ENCODE data around the gene DCAF7. TPM values are rescaled to one million over a fixed set of nuclear protein-coding genes. Genes with fewer than 3 reads are reported as not detected.

DCAF7 gene
- total and polyA plus RNA-seq, 3 experiments from 2014 or later = 82.5 to 102 (median 99.1) TPM

GRCh38 chr17:63571632-63572310 lies 21.5 kb downstream of the DCAF7 start:
- Histone ChIP-seq H3K27ac (ENCODE audit: low read depth, low read length) (no peak overlapping the region), H3K9me3 (ENCODE audit: low read length) (no peaks in the 10 kb centered on the region), H3K27me3 (ENCODE audit: insufficient read depth, low read length, poor library complexity, severe bottlenecking) (no peaks in the 10 kb centered on the region), H3K4me1 (ENCODE audit: insufficient read depth, low read length) (no peaks in the 10 kb centered on the region), H3K4me3 (ENCODE audit: low read length) (no peak overlapping the region), H3K36me3 (ENCODE audit: insufficient read depth, low read length) (no peaks in the 10 kb centered on the region)
- no peaks in the 10 kb centered on the region for H3K9me3 Mint-ChIP-seq
- H3K4me3 Mint-ChIP-seq = no peak overlapping the region
- no peaks in the 10 kb centered on the region for H3K27me3 Mint-ChIP-seq
- DNase-seq = no peak
- CTCF ChIA-PET = no interaction called here
- POLR2A ChIA-PET = no interaction called here
- H3K27ac Mint-ChIP-seq = peak overlapping the region in 6 of 8 donors; percentile 10 to 83 (median 41)
- H3K4me1 Mint-ChIP-seq = peaks cover 44 to 74% (median 64%) of the 10 kb centered on the region in 3 donors
- peaks cover 0 to 35% (median 4%) of the 10 kb centered on the region in 3 donors for H3K36me3 Mint-ChIP-seq

GRCh38 chr17:63573634-63574033 lies 23.4 kb downstream of the DCAF7 start:
- Mint-ChIP-seq H3K4me1 (peaks cover 39 to 69% (median 61%) of the 10 kb centered on the region in 3 donors), H3K27me3 (no peaks in the 10 kb centered on the region), H3K27ac (peak overlapping the region in 3 of 8 donors; percentile 9 to 40 (median 21)), H3K36me3 (peaks cover 0 to 45% (median 2%) of the 10 kb centered on the region in 3 donors), H3K4me3 (no peak overlapping the region), H3K9me3 (no peaks in the 10 kb centered on the region)
- Histone ChIP-seq H3K36me3 (ENCODE audit: insufficient read depth, low read length) (peaks cover 3% of the 10 kb centered on the region), H3K27ac (ENCODE audit: low read depth, low read length) (no peak overlapping the region), H3K9me3 (ENCODE audit: low read length) (no peaks in the 10 kb centered on the region), H3K4me1 (ENCODE audit: insufficient read depth, low read length) (no peaks in the 10 kb centered on the region), H3K4me3 (ENCODE audit: low read length) (no peak overlapping the region), H3K27me3 (ENCODE audit: insufficient read depth, low read length, poor library complexity, severe bottlenecking) (no peaks in the 10 kb centered on the region)
- ChIA-PET CTCF (interaction anchor here (1.2 to 1.5 kb wide), 2 partner anchors 39 to 148 kb away, joined by 3 to 5 read pairs; no protein-coding TSS in a partner anchor), POLR2A (no interaction called here)
- no peak for DNase-seq

GRCh38 chr17:63578027-63578768 lies 27.9 kb downstream of the DCAF7 start:
- peaks cover 23 to 39% (median 29%) of the 10 kb centered on the region in 3 donors for H3K4me1 Mint-ChIP-seq
- H3K4me3 Mint-ChIP-seq = no peak overlapping the region
- no peaks in the 10 kb centered on the region for H3K9me3 Mint-ChIP-seq
- no peaks in the 10 kb centered on the region for H3K27me3 ChIP-seq (ENCODE audit: insufficient read depth, low read length, poor library complexity, severe bottlenecking)
- H3K4me1 ChIP-seq (ENCODE audit: insufficient read depth, low read length) = no peaks in the 10 kb centered on the region
- no peak overlapping the region for H3K27ac ChIP-seq (ENCODE audit: low read depth, low read length)
- H3K36me3 Mint-ChIP-seq = peaks cover 10 to 70% (median 19%) of the 10 kb centered on the region in 3 donors
- no peaks in the 10 kb centered on the region for H3K27me3 Mint-ChIP-seq
- POLR2A ChIA-PET = no interaction called here
- no peaks in the 10 kb centered on the region for H3K9me3 ChIP-seq (ENCODE audit: low read length)
- no peak overlapping the region for H3K4me3 ChIP-seq (ENCODE audit: low read length)
- CTCF ChIA-PET = no interaction called here
- peak overlapping the region in 6 of 8 donors; percentile 1 to 59 (median 45) for H3K27ac Mint-ChIP-seq
- H3K36me3 ChIP-seq (ENCODE audit: insufficient read depth, low read length) = peaks cover 28% of the 10 kb centered on the region
- no peak for DNase-seq

- no peak for DNase-seq
- Histone ChIP-seq H3K27me3 (ENCODE audit: insufficient read depth, low read length, poor library complexity, severe bottlenecking) (no peaks in the 10 kb centered on the region), H3K27ac (ENCODE audit: low read depth, low read length) (no peak overlapping the region), H3K9me3 (ENCODE audit: low read length) (no peaks in the 10 kb centered on the region), H3K4me3 (ENCODE audit: low read length) (no peak overlapping the region), H3K4me1 (ENCODE audit: insufficient read depth, low read length) (no peaks in the 10 kb centered on the region), H3K36me3 (ENCODE audit: insufficient read depth, low read length) (peaks cover 34% of the 10 kb centered on the region)
- Mint-ChIP-seq H3K4me3 (no peak overlapping the region), H3K9me3 (no peaks in the 10 kb centered on the region), H3K27ac (peak overlapping the region in 2 of 8 donors; percentile 17 to 81), H3K27me3 (no peaks in the 10 kb centered on the region), H3K4me1 (peaks cover 24 to 39% (median 28%) of the 10 kb centered on the region in 3 donors), H3K36me3 (peaks cover 12 to 74% (median 19%) of the 10 kb centered on the region in 3 donors)
- ChIA-PET CTCF (no interaction called here), POLR2A (no interaction called here)
Observed at GRCh38 chr17:63578769-63579111, 28.5 kb downstream of the DCAF7 start.

GRCh38 chr17:63579633-63580032 lies 29.4 kb downstream of the DCAF7 start:
- Mint-ChIP-seq H3K27ac (peak overlapping the region in 2 of 8 donors; percentile 53 to 80), H3K9me3 (no peaks in the 10 kb centered on the region), H3K4me3 (no peak overlapping the region), H3K36me3 (peaks cover 12 to 76% (median 19%) of the 10 kb centered on the region in 3 donors), H3K27me3 (no peaks in the 10 kb centered on the region), H3K4me1 (peaks cover 20 to 38% (median 28%) of the 10 kb centered on the region in 3 donors)
- Histone ChIP-seq H3K4me3 (ENCODE audit: low read length) (no peak overlapping the region), H3K4me1 (ENCODE audit: insufficient read depth, low read length) (no peaks in the 10 kb centered on the region), H3K27ac (ENCODE audit: low read depth, low read length) (no peak overlapping the region), H3K9me3 (ENCODE audit: low read length) (no peaks in the 10 kb centered on the region), H3K27me3 (ENCODE audit: insufficient read depth, low read length, poor library complexity, severe bottlenecking) (no peaks in the 10 kb centered on the region), H3K36me3 (ENCODE audit: insufficient read depth, low read length) (peaks cover 38% of the 10 kb centered on the region)
- POLR2A ChIA-PET = no interaction called here
- CTCF ChIA-PET = no interaction called here
- no peak for DNase-seq

GRCh38 chr17:63587770-63588169 lies 37.5 kb downstream of the DCAF7 start:
- H3K27ac Mint-ChIP-seq = no peak overlapping the region
- DNase-seq = no peak
- H3K4me3 ChIP-seq (ENCODE audit: low read length) = no peak overlapping the region
- H3K36me3 Mint-ChIP-seq = peaks cover 14 to 82% (median 28%) of the 10 kb centered on the region in 3 donors
- peaks cover 55% of the 10 kb centered on the region for H3K36me3 ChIP-seq (ENCODE audit: insufficient read depth, low read length)
- peaks cover 12% of the 10 kb centered on the region for H3K4me1 ChIP-seq (ENCODE audit: insufficient read depth, low read length)
- no peaks in the 10 kb centered on the region for H3K27me3 ChIP-seq (ENCODE audit: insufficient read depth, low read length, poor library complexity, severe bottlenecking)
- H3K9me3 ChIP-seq (ENCODE audit: low read length) = no peaks in the 10 kb centered on the region
- H3K27me3 Mint-ChIP-seq = no peaks in the 10 kb centered on the region
- ChIA-PET POLR2A (interaction anchor here (0.7 kb wide), 1 partner anchor 36 kb away, joined by 4 read pairs; no protein-coding TSS in a partner anchor), CTCF (interaction anchor here (1.0 kb wide), 1 partner anchor 930 kb away, joined by 3 read pairs; no protein-coding TSS in a partner anchor)
- peaks cover 19 to 24% (median 20%) of the 10 kb centered on the region in 3 donors for H3K4me1 Mint-ChIP-seq
- H3K9me3 Mint-ChIP-seq = no peaks in the 10 kb centered on the region
- H3K4me3 Mint-ChIP-seq = no peak overlapping the region
- H3K27ac ChIP-seq (ENCODE audit: low read depth, low read length) = no peak overlapping the region

- no peaks in the 10 kb centered on the region for H3K27me3 Mint-ChIP-seq
- no peak overlapping the region for H3K4me3 ChIP-seq (ENCODE audit: low read length)
- H3K4me1 Mint-ChIP-seq = peaks cover 21 to 33% (median 28%) of the 10 kb centered on the region in 3 donors
- no peak overlapping the region for H3K27ac ChIP-seq (ENCODE audit: low read depth, low read length)
- H3K27me3 ChIP-seq (ENCODE audit: insufficient read depth, low read length, poor library complexity, severe bottlenecking) = no peaks in the 10 kb centered on the region
- peak overlapping the region in 3 of 8 donors; percentile 31 to 77 (median 42) for H3K27ac Mint-ChIP-seq
- H3K36me3 Mint-ChIP-seq = peaks cover 8 to 80% (median 28%) of the 10 kb centered on the region in 3 donors
- POLR2A ChIA-PET = interaction anchor here (0.6 kb wide), 1 partner anchor 173 kb away, joined by 4 read pairs; no protein-coding TSS in a partner anchor
- no peak for DNase-seq
- H3K9me3 Mint-ChIP-seq = no peaks in the 10 kb centered on the region
- CTCF ChIA-PET = no interaction called here
- peaks cover 12% of the 10 kb centered on the region for H3K4me1 ChIP-seq (ENCODE audit: insufficient read depth, low read length)
- peaks cover 48% of the 10 kb centered on the region for H3K36me3 ChIP-seq (ENCODE audit: insufficient read depth, low read length)
- no peak overlapping the region for H3K4me3 Mint-ChIP-seq
- no peaks in the 10 kb centered on the region for H3K9me3 ChIP-seq (ENCODE audit: low read length)
Observed at GRCh38 chr17:63588797-63589196, 38.5 kb downstream of the DCAF7 start.

GRCh38 chr17:63589646-63590045 lies 39.4 kb downstream of the DCAF7 start:
- peaks cover 8 to 78% (median 31%) of the 10 kb centered on the region in 3 donors for H3K36me3 Mint-ChIP-seq
- no peaks in the 10 kb centered on the region for H3K9me3 Mint-ChIP-seq
- peaks cover 12% of the 10 kb centered on the region for H3K4me1 ChIP-seq (ENCODE audit: insufficient read depth, low read length)
- no peak overlapping the region for H3K27ac ChIP-seq (ENCODE audit: low read depth, low read length)
- no peak for DNase-seq
- H3K27me3 ChIP-seq (ENCODE audit: insufficient read depth, low read length, poor library complexity, severe bottlenecking) = no peaks in the 10 kb centered on the region
- no peak overlapping the region for H3K4me3 Mint-ChIP-seq
- H3K27ac Mint-ChIP-seq = peak overlapping the region in 1 of 8 donors; percentile 83
- H3K27me3 Mint-ChIP-seq = no peaks in the 10 kb centered on the region
- H3K9me3 ChIP-seq (ENCODE audit: low read length) = no peaks in the 10 kb centered on the region
- CTCF ChIA-PET = interaction anchor here (1.1 kb wide), 1 partner anchor 18 kb away, joined by 3 read pairs; no protein-coding TSS in a partner anchor
- peaks cover 45% of the 10 kb centered on the region for H3K36me3 ChIP-seq (ENCODE audit: insufficient read depth, low read length)
- no peak overlapping the region for H3K4me3 ChIP-seq (ENCODE audit: low read length)
- peaks cover 21 to 29% (median 24%) of the 10 kb centered on the region in 3 donors for H3K4me1 Mint-ChIP-seq
- POLR2A ChIA-PET = no interaction called here

Data from CD8-positive, alpha-beta memory T cell (primary cell).